OCI-LY3 (cell line): ENCODE data around the gene KCNJ18.
"Not testable (repeated sequence)": the region's sequence is repeated elsewhere in the genome, so short reads cannot be mapped to it uniquely, and the experiment has no call there.

Experiments
- EZH2phosphoT487 ChIP-seq: fragments of 200-600 bp; shearing (Covaris generic); IDR thresholded peaks from 2 replicates; pipeline ENCODE4 v1.6.1; 2018; ENCODE audit warnings: antibody characterized with exemption, mixed run types, low read depth
- TF ChIP-seq, protein P1 (sequence below): fragments of 200-600, 300-600 bp; sonication (generic); IDR thresholded peaks from 2 replicates; pipeline ENCODE4 v1.5.1; 2014; ENCODE audit warnings: antibody characterized with exemption, low read length, low read depth

DNA sequence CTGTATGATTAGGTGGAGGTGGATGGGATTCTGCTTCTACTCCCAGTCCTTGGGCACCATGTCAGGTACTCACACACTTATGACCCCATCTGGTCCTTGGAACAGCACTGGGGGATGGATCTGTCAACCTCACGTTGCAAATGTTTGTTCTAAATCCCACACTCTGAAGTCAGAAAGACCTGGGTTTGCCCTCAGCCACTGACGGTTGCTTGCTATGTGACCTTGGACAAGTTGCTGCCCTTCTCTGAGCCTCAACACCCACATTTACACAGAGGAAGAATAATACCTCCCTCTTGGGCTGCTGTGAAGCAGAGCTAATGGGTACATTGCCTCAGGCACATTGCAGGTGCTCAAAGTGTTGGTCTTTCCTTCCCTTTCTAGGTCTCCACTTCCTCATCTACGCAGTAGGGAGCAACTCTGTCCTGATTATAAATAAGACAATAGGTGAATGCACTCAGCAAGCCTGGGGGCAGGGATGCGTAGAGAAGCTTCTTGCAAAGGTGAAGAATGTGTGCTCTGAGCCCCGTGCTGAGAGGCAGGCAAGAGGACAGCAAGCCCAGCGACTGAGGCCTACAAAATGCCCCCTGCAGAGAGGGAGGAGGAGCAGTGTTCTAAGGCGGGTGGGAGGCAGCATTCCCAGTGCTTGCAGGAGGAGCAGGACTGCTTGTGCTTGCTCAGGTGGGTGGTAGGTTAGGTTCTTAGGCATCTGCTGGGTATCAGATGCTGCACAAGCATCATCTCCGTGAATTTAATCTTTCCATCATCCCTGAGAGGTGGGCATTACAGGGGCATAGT, 21.8 kb upstream of the KCNJ18 start:
- TF ChIP-seq, protein P1, sequence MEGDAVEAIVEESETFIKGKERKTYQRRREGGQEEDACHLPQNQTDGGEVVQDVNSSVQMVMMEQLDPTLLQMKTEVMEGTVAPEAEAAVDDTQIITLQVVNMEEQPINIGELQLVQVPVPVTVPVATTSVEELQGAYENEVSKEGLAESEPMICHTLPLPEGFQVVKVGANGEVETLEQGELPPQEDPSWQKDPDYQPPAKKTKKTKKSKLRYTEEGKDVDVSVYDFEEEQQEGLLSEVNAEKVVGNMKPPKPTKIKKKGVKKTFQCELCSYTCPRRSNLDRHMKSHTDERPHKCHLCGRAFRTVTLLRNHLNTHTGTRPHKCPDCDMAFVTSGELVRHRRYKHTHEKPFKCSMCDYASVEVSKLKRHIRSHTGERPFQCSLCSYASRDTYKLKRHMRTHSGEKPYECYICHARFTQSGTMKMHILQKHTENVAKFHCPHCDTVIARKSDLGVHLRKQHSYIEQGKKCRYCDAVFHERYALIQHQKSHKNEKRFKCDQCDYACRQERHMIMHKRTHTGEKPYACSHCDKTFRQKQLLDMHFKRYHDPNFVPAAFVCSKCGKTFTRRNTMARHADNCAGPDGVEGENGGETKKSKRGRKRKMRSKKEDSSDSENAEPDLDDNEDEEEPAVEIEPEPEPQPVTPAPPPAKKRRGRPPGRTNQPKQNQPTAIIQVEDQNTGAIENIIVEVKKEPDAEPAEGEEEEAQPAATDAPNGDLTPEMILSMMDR = not testable (repeated sequence)
- TF ChIP-seq EZH2phosphoT487 = not testable (repeated sequence)
